ENCODE measurements around the gene CYBB.
"Not testable (repeated sequence)": the region's sequence is repeated elsewhere in the genome, so short reads cannot be mapped to it uniquely, and the experiment has no call there.

CYBB gene

DNA sequence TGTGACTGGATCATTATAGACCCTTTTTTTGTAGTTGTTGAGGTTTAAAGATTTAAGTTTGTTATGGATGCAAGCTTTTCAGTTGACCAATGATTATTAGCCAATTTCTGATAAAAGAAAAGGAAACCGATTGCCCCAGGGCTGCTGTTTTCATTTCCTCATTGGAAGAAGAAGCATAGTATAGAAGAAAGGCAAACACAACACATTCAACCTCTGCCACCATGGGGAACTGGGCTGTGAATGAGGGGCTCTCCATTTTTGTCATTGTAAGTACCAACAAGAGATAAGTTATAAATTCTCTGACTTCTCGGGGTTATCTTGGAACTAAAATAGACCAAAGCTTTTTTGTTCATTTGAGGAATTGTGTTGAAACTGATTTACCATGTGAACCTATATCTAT lies at the start of gene CYBB:
TSS of gene CYBB (plus strand) at position 203 of the 400 bp plus-strand sequence. CDS start at position 222, 19 bp downstream.
- in situ Hi-C loops (cut with HindIII; ENCODE audit: low sequenced_read_pairs): no loop called here

DNA sequence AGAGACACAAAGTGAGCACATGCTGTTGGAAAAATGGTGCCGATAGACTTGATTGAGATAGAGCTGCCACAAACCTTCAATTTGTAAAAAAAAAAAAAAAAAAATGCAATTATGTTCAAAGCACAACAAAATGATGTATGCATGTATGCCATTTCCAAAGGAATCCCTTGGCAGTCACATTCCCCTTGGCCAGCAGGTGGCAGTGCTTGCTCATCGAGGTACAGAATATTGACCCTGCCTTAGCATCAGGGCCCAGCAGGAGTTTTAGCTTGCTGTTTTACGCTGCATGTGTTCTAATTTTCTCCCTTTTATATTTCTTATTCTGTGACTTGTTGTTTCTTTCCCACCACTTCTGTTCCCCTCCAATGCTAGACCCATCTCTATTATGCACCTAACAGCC lies 34.5 kb upstream of the CYBB start:
- in situ Hi-C loops (cut with HindIII; ENCODE audit: low sequenced_read_pairs): no loop called here

DNA sequence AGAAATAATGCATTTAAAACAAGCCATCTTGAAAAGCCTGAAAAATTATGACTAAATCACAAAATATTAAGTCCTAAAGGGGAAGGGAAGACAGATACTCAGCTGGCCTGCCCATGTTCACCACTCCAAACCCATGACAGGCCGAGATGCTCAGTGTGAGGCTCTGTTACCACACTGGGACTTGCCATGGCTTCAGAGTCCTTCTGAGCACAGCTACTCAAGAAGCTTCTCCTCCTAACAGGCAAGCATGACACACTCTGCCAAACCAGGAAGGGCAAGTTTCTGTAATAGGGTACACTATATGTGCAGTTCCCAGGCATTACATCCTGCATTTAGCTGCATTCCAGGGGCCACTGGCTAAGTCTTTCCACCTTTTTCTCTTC lies 34.0 kb upstream of the CYBB start:
- in situ Hi-C loops (cut with HindIII; ENCODE audit: low sequenced_read_pairs): no loop called here

DNA sequence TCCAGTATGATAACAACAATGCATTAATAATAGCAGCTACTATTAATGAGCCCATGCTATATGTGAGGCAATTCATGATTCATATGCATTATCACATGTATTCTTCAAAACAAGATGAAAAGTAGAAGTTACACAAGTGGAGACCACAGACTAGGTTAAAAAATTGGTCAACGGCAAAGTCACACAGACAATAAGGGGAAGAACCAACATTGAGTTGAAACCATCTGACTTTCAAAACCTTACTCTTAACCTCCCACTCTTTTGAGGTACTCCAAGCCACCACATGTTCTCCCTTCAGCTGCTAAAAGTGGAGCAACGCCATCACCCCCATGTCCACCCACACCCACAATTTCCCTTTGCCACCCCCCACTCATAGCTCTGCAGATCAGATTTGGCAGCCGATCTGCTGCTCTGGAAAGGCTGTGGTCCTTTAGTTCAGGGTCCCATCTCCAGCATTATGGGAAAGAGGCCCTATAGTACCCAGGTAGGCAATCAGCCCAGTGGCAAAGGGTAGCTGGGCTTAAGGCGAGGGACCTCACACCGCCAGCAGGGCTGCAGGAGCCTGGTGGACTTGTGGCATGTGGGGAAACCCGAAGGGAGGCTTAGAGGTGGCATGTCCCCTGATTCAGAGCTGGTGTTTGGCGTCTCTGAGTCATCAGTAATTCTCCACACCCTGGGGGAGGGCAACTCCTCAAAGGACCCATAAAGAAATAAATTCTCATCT lies 33.5 kb upstream of the CYBB start:
- in situ Hi-C loops (cut with HindIII; ENCODE audit: low sequenced_read_pairs): no loop called here

DNA sequence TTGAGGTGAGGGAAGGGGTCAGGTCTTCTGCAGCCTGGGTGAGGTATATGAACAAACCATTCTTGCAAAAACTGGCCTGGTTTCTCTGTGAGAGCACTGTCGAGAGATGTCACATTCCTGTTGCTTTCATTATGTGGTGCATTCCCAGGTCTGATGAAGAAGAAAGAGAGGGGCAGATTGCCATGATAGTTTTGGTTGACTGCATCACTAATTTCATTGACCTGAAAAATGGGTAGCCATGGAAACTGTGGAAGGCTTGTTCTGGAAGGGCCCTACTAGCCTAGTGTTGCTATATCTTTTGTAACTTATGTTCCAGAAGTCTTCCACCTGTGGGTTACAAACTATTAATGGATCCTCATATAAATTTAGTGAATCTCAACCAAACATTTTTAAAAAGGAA lies 32.9 kb upstream of the CYBB start:
- in situ Hi-C loops (cut with HindIII; ENCODE audit: low sequenced_read_pairs): no loop called here

DNA sequence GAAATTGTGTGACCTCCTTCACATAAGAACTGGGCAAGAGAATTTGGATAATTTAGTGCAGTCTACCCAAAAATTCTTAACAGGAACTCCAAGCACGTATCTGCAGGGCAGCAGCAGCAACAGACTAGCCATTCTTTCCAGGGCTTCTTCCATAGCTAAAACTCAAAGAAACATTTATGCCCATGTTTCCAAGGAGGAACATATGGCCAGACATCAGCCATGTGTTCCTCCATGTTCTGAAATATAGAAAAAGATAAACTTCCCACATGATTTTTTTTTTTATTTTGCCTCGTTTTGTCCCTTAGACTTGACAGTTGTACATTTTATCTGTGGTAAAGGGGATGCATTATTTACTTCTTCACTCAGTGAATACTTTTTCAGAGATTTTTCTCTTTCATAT lies 27.6 kb upstream of the CYBB start:
- in situ Hi-C loops (cut with HindIII; ENCODE audit: low sequenced_read_pairs): no loop called here

DNA sequence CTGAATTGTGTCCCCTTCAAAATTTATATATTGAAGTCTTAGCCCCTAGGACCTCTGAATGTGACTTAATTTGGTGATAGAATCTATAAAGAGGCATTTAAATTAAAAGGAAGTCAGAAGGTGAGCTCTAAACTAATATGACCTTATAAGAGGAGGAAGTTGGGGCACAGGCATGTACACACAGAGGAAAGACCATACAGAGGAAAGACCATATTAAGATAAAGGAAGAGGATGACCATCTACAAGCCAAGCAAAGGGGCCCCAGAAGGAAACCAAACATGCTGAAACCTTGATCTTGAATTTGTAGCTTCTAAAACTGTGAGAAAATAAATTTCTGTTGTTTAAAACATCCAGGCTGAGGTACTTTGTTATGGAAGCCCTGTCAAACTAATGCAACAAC lies 26.9 kb upstream of the CYBB start:
- in situ Hi-C loops (cut with HindIII; ENCODE audit: low sequenced_read_pairs): no loop called here

DNA sequence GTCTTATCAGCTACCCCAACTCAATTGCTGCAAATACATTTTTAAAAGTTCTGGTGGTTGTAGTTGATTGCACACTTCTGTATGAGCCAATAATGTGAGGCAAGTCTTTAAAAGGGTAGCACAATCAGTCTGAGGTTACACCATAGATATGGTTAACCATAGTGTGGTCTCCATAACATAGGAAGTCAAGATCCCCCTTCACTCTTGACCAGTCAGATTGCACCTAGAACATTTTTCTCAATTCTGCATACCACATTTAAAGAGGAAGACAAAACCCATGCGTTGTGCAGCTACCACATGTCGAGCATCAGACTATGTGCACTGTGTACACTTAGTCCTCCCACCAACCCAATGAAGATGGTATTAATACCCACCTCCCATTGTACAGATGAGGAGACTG lies 26.5 kb upstream of the CYBB start:
- in situ Hi-C loops (cut with HindIII; ENCODE audit: low sequenced_read_pairs): no loop called here

DNA sequence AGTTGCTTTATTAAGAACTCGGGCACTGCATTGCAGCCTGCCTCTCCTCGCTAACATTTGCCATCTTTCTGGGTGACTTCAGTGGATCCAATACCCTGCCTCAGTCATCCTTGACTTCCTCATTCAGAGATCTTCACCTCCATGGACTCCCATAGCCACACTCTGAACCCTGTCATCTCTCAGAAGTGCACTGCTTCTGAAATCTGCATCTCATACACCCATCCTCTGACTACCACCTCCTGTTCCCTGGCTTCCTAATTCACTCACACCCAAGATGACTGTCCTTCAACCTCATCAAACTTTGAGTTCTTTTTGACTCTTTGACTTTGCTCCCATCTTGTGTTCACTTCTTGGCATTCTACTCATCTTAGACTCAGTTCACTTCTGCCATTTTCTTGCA lies 25.3 kb upstream of the CYBB start:
- in situ Hi-C loops (cut with HindIII; ENCODE audit: low sequenced_read_pairs): no loop called here

DNA sequence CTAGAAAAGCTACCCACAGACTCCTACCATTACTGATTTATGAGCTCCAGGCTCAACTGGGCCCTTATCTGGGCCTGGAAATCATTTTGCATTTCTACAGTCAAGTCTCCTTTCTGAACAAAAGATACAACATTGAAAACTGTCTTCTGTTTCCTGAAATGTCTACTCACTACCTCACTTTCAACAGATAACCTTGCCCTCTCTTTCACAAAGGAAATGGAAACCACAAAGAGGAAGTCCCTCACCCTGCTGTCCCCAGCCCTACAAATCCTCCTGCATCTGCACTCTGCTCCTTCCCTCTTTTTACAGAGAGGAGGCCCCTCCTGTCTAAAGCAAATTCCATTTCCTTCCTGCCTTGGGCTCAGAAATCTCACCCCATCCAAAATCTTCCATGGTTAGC lies 24.8 kb upstream of the CYBB start:
- in situ Hi-C loops (cut with HindIII; ENCODE audit: low sequenced_read_pairs): no loop called here

DNA sequence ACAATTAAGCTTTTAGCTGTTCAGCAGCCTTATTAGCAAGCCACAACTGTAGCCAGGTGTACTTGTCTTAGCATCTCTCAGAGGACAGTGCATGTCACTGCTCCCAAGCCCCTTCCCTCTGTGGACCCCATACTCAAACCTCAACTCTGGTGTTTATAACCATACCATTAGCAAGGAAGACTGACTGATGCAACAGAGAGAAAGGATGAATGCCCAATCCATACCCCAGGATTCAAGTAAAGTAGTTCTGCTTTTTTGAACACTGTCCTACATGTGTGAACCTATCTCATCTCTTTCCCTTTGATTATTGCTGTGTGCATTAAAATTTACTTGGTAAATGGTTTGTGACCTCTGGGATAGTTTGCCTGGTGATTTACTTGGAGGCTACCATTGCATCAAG lies 22.8 kb upstream of the CYBB start:
- in situ Hi-C loops (cut with HindIII; ENCODE audit: low sequenced_read_pairs): no loop called here

DNA sequence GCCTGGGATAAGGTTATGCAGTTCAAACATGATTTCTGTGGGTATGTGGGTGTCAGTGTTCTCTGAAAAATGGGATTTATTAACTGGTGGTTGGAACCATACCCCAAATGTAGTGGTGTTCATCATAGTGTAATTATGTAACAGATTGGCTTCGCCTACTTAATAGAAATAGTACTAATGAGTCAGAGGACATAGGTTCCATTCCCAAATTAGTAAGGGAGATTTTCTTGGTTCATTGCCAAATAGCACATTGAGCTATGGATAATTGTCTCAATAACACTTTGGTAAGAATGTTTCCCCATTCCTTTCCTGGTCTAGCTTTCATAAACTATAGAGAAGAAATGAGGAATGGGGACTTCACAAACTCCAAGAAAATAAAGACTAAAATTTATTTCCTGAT lies 20.5 kb upstream of the CYBB start:
- in situ Hi-C loops (cut with HindIII; ENCODE audit: low sequenced_read_pairs): no loop called here

DNA sequence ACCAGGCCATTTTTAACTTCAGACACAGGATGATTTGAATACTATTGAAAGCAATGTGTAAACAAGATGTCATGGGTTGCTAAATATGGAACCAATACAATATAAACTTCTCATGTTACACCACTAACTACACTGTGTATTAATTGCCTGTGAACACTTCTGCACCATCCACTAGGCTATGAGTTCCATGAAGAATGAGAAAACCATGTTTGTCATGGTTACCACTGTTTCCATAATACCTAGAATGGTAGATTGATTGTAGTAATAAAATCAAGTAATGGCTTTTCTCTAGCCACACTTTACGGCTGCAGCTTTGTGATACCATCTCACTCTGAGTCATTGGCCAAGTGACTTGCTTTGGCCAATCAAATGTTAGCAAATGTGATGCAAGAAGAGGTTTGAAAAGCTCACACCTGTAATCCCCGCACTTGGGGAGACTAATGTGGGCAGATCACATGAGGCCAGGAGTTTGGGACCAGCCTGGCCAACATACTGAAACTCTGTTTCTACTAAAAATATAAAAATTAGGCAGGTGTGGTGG lies 19.9 kb upstream of the CYBB start:
- in situ Hi-C loops (cut with HindIII; ENCODE audit: low sequenced_read_pairs): no loop called here

DNA sequence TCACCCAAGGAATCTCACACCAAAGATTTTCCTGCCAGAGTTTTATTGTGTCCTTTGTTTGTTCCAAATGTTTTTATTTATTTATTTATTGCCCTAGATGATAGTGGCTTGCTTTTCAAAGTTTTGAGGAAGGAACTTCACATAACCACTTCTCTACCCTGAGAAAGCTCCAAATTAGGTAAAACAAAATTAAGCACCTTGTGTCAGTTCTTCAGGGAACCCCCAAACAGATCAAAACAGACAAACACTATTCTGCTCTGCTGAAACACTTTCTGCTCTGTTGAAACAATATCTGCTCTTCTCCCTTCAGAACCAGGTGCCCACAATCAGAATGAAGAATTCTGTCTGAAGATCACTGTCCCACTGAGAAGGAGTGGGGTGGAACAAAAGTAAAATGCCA lies 16.5 kb upstream of the CYBB start:
- in situ Hi-C loops (cut with HindIII; ENCODE audit: low sequenced_read_pairs): no loop called here

DNA sequence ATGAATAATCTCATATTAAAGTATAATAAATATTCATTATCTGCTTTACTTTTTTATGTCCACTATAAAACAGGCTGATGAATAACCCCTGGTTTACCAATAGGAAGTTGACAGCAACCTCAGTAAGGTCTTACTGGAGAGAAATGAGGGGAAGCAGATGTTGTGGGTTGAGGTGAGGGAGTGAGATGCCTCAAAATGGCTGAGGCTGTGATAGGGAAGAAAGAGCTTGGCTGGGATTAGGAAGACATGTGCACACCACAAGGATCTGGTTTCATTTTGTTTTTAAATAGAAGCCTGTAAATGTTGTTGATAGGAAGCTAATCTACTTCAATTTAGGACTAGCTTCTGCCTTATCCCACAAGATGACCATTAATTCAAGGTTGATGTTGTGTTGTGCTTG lies 14.4 kb upstream of the CYBB start:
- in situ Hi-C loops (cut with HindIII; ENCODE audit: low sequenced_read_pairs): no loop called here

DNA sequence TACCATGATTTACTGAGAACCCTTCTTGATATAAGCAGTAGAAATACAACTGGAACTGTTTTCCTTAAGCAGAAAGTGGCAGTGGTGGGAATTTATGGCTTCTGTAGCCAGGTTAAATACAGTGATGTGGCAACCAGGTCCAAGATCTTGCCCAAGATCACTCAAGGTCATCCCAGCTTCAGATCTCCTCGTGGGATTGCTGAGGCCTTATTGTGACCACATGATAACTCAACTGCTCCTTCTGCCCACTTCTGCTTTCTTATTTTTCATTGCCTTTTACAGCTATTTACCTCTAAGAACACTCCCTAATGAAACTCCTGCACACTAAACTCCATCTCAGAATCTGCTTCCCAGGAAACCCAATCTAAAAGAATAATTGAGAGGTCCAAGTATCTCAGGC lies 12.4 kb upstream of the CYBB start:
- in situ Hi-C loops (cut with HindIII; ENCODE audit: low sequenced_read_pairs): no loop called here

DNA sequence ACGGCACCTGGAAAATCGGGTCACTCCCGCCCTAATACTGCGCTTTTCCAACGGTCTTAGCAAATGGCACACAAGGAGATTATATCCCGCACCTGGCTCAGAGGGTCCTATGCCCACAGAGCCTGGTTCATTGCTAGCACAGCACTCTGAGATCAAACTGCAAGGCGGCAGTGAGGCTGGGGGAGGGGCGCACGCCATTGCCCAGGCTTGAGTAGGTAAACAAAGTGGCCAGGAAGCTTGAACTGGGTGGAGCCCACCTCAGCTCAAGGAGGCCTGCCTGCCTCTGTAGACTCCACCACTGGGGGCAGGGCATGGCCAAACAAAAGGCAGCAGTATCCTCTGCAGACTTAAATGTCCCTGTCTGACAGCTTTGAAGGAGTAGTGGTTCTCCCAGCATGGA lies 11.0 kb upstream of the CYBB start:
- in situ Hi-C loops (cut with HindIII; ENCODE audit: low sequenced_read_pairs): not testable (repeated sequence)

DNA sequence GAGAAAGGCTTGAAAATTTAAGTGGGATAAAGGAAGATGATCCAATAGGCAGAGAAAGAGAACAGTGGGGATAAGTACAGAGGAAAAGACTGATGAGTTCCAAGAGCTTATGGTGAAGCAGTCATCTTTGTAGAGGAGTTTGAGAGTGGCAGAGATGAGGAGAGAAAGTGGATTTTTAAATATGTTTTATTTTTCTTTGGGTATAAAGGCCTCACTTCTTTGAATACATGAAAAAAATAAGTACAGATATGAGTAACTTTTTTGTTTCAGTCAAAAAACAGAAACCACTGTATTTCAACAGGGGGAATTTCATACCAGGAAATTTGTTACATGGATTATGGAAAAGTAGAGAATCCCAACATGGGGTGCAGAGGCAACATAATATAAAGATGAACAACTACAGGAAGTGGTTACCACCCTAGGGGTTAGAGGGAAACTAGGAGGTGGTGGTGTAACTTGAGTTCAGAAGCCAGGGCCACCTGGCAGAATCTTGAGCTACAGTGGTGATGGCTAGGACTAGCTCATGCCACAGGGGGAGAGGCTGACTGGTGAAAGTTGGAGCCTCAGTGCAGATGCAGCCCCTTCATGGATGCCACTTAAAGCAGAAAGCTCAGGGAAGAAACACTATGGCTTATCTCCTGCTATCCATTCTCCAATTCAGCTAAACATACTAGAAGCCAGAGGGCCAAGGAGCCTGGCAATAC lies 3.4 kb upstream of the CYBB start:
- in situ Hi-C loops (cut with HindIII; ENCODE audit: low sequenced_read_pairs): no loop called here

DNA sequence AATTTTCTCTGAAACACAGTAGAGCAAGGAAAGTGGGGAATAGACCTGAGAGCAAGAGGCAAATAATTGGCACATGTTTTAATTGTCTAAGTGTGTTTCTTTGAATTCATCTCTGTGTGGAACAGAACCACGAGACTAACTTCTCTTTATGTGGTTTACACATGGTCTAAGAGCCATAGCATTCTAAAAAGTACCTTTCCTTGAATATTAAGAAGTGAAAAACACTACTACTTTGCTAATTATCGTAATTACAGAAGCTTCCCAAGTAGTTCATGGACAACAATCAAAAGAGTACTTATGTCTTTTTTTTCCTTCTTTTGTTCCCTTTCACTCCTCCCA lies 2.9 kb upstream of the CYBB start:
- in situ Hi-C loops (cut with HindIII; ENCODE audit: low sequenced_read_pairs): no loop called here

DNA sequence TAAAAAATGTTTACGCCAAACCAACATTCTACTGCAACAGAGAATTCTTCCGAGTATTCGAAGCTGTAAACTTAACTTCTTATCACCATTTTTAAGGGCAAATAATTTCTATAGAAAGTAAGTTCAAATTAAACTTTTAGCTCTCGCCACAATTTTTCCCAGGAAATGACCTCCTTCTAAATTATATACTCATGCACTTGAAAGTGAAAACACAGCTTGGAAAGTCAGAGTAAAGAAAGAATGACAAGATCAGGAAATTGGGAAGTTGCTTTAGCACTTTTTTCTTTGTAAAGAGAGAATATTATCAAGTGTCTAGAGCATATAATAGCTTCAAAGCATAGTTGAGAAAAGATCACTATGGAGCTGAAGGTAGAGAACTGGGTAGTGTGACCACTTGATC lies 1.2 kb downstream of the CYBB start:
- in situ Hi-C loops (cut with HindIII; ENCODE audit: low sequenced_read_pairs): no loop called here

DNA sequence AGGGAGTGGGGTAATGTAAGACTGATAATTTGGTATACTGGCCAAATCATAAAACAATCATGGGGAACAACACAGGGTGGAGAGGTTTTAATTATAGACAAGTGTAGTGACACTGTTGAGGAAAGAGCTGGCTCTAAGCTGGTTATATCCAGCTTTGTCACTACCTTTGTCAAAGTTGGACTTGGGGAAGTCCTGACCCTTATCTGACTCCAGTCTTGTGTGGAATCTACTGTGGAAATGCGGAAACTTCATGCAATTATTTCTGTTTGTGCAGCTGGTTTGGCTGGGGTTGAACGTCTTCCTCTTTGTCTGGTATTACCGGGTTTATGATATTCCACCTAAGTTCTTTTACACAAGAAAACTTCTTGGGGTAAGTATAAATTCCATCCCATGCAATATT lies 2.0 kb downstream of the CYBB start:
- in situ Hi-C loops (cut with HindIII; ENCODE audit: low sequenced_read_pairs): no loop called here

DNA sequence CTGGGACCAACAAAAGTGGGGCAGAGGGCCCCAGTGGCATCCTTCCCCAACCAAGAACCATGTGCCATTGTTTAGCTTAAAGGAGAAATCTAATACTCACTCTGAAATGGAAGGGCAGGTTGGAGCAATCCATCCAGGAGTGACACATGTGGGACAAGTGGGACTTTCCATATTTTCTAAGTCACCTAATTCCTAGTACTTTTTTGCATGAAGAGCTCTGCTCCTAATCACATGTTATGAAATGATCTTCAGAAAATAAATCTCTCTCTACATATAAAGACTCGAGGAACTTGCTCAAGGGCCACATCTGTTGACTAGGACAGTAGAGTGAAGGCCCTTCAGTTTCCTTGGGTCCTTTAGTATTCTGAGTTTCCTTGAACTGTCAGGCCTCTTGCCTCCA lies 2.5 kb downstream of the CYBB start:
- in situ Hi-C loops (cut with HindIII; ENCODE audit: low sequenced_read_pairs): no loop called here

DNA sequence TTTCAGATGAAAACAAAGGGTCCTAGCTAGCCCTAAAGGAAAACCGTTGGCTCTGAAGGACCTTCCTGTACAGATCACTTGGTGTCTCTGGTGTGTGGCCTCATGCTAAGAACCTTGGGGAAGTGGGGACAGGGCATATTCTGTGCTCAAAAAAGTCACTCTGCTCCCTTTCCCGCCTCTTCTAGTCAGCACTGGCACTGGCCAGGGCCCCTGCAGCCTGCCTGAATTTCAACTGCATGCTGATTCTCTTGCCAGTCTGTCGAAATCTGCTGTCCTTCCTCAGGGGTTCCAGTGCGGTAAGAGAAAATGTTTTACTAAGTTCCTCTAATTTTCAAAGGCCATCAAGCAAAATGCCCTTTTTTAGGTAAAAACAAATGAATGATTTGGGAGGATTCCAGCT lies 3.4 kb downstream of the CYBB start:
- in situ Hi-C loops (cut with HindIII; ENCODE audit: low sequenced_read_pairs): no loop called here

All from endothelial cell of hepatic sinusoid (primary cell).